ENCODE data around the gene ALK. TPM values are rescaled to one million over a fixed set of nuclear protein-coding genes. Genes with fewer than 3 reads are reported as not detected.

Gene ALK
- total RNA-seq, 4 donors from 2014 or later: 0.32 to 0.42 TPM; not detected in 2

DNA sequence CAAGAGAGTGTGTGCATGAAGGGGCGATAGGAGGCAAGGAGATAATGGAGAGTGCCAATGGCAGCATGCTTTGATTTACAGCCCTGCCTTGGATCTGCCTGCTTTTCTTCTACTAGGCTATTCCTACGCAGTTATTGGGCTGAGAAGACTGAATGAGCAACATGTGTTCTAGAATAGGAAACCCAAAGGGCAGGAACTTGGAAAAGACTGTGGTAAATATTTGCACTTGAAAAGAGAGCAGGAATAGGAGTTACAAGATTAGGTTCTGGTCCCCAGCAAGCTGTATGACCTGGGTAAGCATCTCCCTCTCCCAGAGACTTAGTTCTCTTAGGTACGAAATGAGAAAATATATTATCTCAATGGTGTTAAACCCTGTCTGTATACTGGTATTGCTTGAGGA is 438.5 kb downstream of the ALK start:
- Histone ChIP-seq H3K4me3 (no peak overlapping the region), H3K27me3 (no peaks in the 10 kb centered on the region), H3K4me1 (no peaks in the 10 kb centered on the region), H3K36me3 (no peaks in the 10 kb centered on the region), H3K9me3 (no peaks in the 10 kb centered on the region), H3K27ac (no peak overlapping the region)
- 80% methylated on average over 3 of the region's 3 CpGs for WGBS
- no peak for DNase-seq (ENCODE audit: low spot score in 2 of 2)
- TF ChIP-seq POLR2A (IDR thresholded peaks at IDR 0.05): no peak
- no peak for TF ChIP-seq POLR2AphosphoS5 (IDR thresholded peaks at IDR 0.05)
- TF ChIP-seq, protein P1, sequence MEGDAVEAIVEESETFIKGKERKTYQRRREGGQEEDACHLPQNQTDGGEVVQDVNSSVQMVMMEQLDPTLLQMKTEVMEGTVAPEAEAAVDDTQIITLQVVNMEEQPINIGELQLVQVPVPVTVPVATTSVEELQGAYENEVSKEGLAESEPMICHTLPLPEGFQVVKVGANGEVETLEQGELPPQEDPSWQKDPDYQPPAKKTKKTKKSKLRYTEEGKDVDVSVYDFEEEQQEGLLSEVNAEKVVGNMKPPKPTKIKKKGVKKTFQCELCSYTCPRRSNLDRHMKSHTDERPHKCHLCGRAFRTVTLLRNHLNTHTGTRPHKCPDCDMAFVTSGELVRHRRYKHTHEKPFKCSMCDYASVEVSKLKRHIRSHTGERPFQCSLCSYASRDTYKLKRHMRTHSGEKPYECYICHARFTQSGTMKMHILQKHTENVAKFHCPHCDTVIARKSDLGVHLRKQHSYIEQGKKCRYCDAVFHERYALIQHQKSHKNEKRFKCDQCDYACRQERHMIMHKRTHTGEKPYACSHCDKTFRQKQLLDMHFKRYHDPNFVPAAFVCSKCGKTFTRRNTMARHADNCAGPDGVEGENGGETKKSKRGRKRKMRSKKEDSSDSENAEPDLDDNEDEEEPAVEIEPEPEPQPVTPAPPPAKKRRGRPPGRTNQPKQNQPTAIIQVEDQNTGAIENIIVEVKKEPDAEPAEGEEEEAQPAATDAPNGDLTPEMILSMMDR (IDR thresholded peaks at IDR 0.05): no peak
- no peak for TF ChIP-seq EP300 (IDR thresholded peaks at IDR 0.05)

DNA sequence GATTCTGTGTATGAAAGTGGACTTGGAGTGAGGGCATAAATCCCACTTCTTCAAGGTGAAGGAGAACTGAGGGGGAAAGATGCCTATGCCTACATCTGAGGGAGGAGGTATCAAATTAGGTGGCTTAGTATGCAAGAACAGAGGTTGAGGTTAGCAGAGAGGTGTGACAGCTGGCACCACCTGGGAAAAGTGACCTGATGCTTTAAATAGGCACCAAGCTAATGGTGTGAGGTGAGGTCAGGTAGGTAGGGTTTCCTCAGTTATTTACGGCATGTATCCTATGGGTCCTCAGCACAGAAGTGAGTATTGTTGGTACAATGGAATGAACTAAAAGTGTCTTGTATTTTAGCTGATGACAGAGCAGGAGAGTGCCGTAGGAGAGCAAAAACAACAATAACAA is 439.0 kb downstream of the ALK start:
- no peak for DNase-seq (ENCODE audit: low spot score in 2 of 2)

DNA sequence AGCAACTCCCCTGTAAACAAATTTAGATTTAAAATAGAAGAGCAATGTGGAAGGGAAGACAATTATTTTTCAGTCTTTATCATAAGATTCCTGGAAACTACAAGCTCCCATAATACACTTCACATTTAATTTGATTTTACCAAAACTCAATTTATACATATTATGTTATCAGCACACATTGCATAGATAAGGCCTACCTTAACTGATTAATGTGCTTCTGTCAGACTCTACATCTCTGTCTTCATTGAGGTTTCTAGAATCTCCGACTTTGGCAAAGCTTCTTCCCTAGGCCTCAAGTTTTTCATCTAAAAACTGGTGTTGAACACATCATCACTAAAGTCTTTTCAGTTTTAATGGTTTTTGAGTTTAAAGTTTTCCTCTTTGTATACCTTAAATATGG is 440.1 kb downstream of the ALK start:
- WGBS: 83% methylated on average over 1 of the region's 1 CpG
- TF ChIP-seq, protein P1 (IDR thresholded peaks at IDR 0.05): no peak
- TF ChIP-seq POLR2AphosphoS5 (IDR thresholded peaks at IDR 0.05) (no peak), EP300 (IDR thresholded peaks at IDR 0.05) (no peak), POLR2A (IDR thresholded peaks at IDR 0.05) (no peak)

More for the DNA sequence above, 439.0 kb downstream of the ALK start:
- H3K9me3 ChIP-seq: no peaks in the 10 kb centered on the region
- no peak overlapping the region for H3K4me3 ChIP-seq
- no peak overlapping the region for H3K27ac ChIP-seq
- TF ChIP-seq, protein P1 (IDR thresholded peaks at IDR 0.05): no peak
- no peak for TF ChIP-seq POLR2A (IDR thresholded peaks at IDR 0.05)
- TF ChIP-seq POLR2AphosphoS5 (IDR thresholded peaks at IDR 0.05): no peak
- TF ChIP-seq EP300 (IDR thresholded peaks at IDR 0.05): no peak
- no peaks in the 10 kb centered on the region for H3K27me3 ChIP-seq
- 94% methylated on average over 2 of the region's 2 CpGs for WGBS
- H3K4me1 ChIP-seq: no peaks in the 10 kb centered on the region
- H3K36me3 ChIP-seq: no peaks in the 10 kb centered on the region

DNA sequence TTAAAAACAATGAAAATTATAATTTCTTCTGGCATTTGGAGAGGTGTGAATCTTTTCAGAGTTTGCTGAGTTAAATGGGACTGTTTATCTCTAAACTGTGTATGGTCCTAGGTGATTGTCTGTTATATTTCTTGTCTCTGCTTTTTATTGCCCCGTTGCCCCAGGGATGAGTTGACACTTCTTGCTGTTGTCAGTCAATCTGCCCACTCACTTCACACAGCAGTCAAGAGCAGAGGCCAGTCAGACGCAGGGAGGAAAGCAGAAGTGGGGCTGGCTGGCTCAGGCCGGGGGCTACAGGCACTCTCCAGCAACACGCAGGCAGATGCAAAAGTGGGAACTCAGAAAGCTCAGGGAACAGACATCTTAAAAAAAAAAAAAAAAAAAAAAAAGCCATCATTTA is 441.0 kb downstream of the ALK start:
- Histone ChIP-seq H3K9me3 (no peaks in the 10 kb centered on the region), H3K27me3 (no peaks in the 10 kb centered on the region), H3K4me1 (no peaks in the 10 kb centered on the region), H3K27ac (no peak overlapping the region), H3K4me3 (no peak overlapping the region), H3K36me3 (no peaks in the 10 kb centered on the region)
- DNase-seq (ENCODE audit: low spot score in 2 of 2): no peak
- TF ChIP-seq EP300 (IDR thresholded peaks at IDR 0.05): no peak
- TF ChIP-seq, protein P1 (IDR thresholded peaks at IDR 0.05): no peak
- WGBS: 55% methylated on average over 4 of the region's 4 CpGs

More for the DNA sequence above, 440.1 kb downstream of the ALK start:
- H3K4me3 ChIP-seq: no peak overlapping the region
- no peak overlapping the region for H3K27ac ChIP-seq
- no peaks in the 10 kb centered on the region for H3K4me1 ChIP-seq
- H3K27me3 ChIP-seq: no peaks in the 10 kb centered on the region
- H3K36me3 ChIP-seq: no peaks in the 10 kb centered on the region
- no peaks in the 10 kb centered on the region for H3K9me3 ChIP-seq
- DNase-seq (ENCODE audit: low spot score in 2 of 2): no peak

DNA sequence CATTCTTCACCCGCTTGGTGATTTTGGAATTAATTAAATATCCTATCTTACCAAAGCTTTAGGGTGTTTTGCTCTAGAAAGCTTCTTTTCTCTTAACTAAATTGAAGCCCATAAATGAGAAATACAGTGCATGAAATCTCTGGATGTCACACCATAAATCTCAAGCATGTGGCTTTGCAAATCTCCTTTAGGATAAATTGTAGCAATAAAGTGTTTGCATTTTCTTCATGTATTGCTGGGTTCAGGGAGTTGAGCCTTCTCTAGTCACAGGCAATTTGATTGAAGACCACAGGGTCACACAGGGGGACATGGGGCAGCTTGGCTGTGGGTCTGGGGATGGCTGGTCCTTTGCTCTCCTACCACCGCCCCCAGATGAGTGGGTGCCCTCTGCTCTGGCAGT is 442.0 kb downstream of the ALK start:
- Histone ChIP-seq H3K4me3 (no peak overlapping the region), H3K27me3 (no peaks in the 10 kb centered on the region), H3K27ac (no peak overlapping the region), H3K9me3 (no peaks in the 10 kb centered on the region), H3K36me3 (no peaks in the 10 kb centered on the region), H3K4me1 (no peaks in the 10 kb centered on the region)
- no peak for DNase-seq (ENCODE audit: low spot score in 2 of 2)
- 81% methylated on average over 2 of the region's 2 CpGs for WGBS
- TF ChIP-seq POLR2AphosphoS5 (IDR thresholded peaks at IDR 0.05) (no peak), POLR2A (IDR thresholded peaks at IDR 0.05) (no peak), EP300 (IDR thresholded peaks at IDR 0.05) (no peak)
- TF ChIP-seq, protein P1 (IDR thresholded peaks at IDR 0.05): no peak
